ENCODE measurements around the gene TPBGL.

Gene TPBGL

DNA sequence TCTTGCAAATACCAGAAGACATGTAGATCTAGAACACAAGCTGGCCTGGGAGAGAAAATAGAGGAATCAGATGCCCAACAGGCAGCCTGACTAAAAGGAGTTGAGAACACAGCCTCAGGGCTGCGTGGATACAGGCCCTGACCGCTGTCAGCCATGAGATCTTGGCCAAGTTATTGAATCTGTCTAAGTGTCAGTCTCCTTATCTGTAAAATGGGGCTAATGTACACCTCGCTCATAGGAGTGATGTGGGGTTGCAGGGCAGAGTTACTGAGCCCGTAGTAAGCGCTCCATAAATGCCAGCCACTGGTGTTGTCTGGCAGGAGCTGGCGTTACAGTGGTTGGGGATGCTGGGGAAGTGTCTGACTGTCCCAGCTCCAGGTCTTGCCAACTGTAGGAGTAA, 38.4 kb upstream of the TPBGL start:
- Mint-ChIP-seq H3K36me3 (no peaks in the 10 kb centered on the region), H3K27me3 (peaks cover 30% of the 10 kb centered on the region), H3K27ac (no peak overlapping the region)

GRCh38 chr11:75203138-75203537, 37.4 kb upstream of the TPBGL start:
- H3K4me3 Mint-ChIP-seq = no peak overlapping the region
- H3K9me3 Mint-ChIP-seq = no peaks in the 10 kb centered on the region
- no peaks in the 10 kb centered on the region for H3K4me1 Mint-ChIP-seq
- H3K36me3 Mint-ChIP-seq = no peaks in the 10 kb centered on the region
- H3K27ac Mint-ChIP-seq = no peak overlapping the region
- peaks cover 27% of the 10 kb centered on the region for H3K27me3 Mint-ChIP-seq
- DNase-seq = no peak
- CTCF ChIA-PET = interaction anchor here (0.6 to 11.5 kb wide), 7 partner anchors 8 to 272 kb away, joined by 3 to 524 read pairs (median 7); partner anchors contain the start of gene SLCO2B1

More for the DNA sequence above, 38.4 kb upstream of the TPBGL start:
- H3K9me3 Mint-ChIP-seq = no peaks in the 10 kb centered on the region
- CTCF ChIA-PET = interaction anchor here (0.7 to 11.5 kb wide), 3 partner anchors 47 to 272 kb away, joined by 3 to 524 read pairs (median 6); partner anchors contain the start of gene SLCO2B1
- no peaks in the 10 kb centered on the region for H3K4me1 Mint-ChIP-seq
- no peak for DNase-seq
- H3K4me3 Mint-ChIP-seq = no peak overlapping the region

DNA sequence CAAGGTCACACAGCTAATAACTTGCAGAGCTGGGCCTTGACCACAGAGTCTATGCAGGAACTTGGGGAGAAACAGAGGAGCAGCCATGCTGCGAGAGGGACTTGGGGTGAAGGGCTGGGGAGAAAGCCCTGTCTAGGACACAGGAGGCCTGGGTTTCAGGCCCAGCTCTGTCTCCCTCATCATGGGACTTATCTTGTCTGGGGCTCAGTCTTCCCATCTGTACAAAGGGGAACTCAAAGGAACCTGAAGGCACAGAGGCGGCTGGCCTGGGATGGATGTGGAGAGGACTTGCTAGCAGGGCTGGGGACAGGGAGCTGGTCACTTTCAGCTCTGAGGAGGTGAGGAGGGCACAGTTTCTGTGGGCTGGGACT, 36.9 kb upstream of the TPBGL start:
- DNase-seq = no peak
- Mint-ChIP-seq H3K27me3 (peaks cover 25% of the 10 kb centered on the region), H3K27ac (no peak overlapping the region), H3K36me3 (no peaks in the 10 kb centered on the region), H3K4me1 (no peaks in the 10 kb centered on the region), H3K4me3 (no peak overlapping the region), H3K9me3 (no peaks in the 10 kb centered on the region)
- CTCF ChIA-PET = interaction anchor here (0.6 to 11.5 kb wide), 7 partner anchors 8 to 272 kb away, joined by 3 to 524 read pairs (median 10); partner anchors contain the start of gene SLCO2B1

GRCh38 chr11:75204012-75204674, 36.4 kb upstream of the TPBGL start:
- H3K4me3 Mint-ChIP-seq = no peak overlapping the region
- H3K4me1 Mint-ChIP-seq = no peaks in the 10 kb centered on the region
- no peaks in the 10 kb centered on the region for H3K36me3 Mint-ChIP-seq
- H3K27me3 Mint-ChIP-seq = peaks cover 21% of the 10 kb centered on the region
- H3K27ac Mint-ChIP-seq = no peak overlapping the region
- DNase-seq = no peak
- H3K9me3 Mint-ChIP-seq = no peaks in the 10 kb centered on the region
- CTCF ChIA-PET = interaction anchor here (0.8 to 11.5 kb wide), 25 partner anchors 8 to 277 kb away, joined by 3 to 524 read pairs (median 7); partner anchors contain the start of genes SLCO2B1 and TPBGL

- Mint-ChIP-seq H3K4me3 (no peak overlapping the region), H3K27ac (no peak overlapping the region), H3K9me3 (no peaks in the 10 kb centered on the region), H3K4me1 (no peaks in the 10 kb centered on the region), H3K27me3 (peaks cover 13% of the 10 kb centered on the region), H3K36me3 (no peaks in the 10 kb centered on the region)
- CTCF ChIA-PET = interaction anchor here (0.7 to 11.5 kb wide), 29 partner anchors 9 to 1612 kb away, joined by 3 to 524 read pairs (median 6); partner anchors contain the start of genes SLCO2B1 and TPBGL
- peak; percentile 91 for DNase-seq
Measured at GRCh38 chr11:75204685-75205563, 35.6 kb upstream of the TPBGL start.

- Mint-ChIP-seq H3K27me3 (peaks cover 13% of the 10 kb centered on the region), H3K4me3 (no peak overlapping the region), H3K36me3 (no peaks in the 10 kb centered on the region), H3K4me1 (no peaks in the 10 kb centered on the region), H3K9me3 (no peaks in the 10 kb centered on the region), H3K27ac (no peak overlapping the region)
- CTCF ChIA-PET = interaction anchor here (0.7 to 11.5 kb wide), 27 partner anchors 9 to 1612 kb away, joined by 3 to 524 read pairs (median 6); partner anchors contain the start of genes SLCO2B1 and TPBGL
- no peak for DNase-seq
Measured at GRCh38 chr11:75205564-75206020, 35.0 kb upstream of the TPBGL start.

DNA sequence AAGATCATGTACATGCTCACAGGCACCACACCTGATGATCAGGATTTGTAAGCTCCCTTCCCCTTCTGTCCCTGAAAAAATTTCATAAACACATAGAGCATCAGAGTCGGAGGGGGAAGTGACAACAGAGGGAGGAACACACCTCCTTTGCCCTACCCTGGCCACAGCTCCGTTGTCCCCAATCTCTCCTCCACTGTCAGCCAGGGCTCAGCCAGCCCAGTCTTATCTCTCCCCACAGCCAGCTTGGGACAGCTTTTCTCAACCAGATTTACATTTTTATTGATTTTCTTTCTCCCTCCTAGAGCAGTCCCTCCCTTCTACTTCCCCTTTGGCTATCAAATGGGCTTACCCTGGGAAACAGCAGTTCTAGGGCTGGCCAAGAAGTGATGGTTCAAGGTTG, 32.1 kb upstream of the TPBGL start:
- Mint-ChIP-seq H3K4me1 (no peaks in the 10 kb centered on the region), H3K27me3 (peaks cover 9% of the 10 kb centered on the region), H3K36me3 (no peaks in the 10 kb centered on the region), H3K27ac (no peak overlapping the region), H3K9me3 (no peaks in the 10 kb centered on the region), H3K4me3 (no peak overlapping the region)
- no peak for DNase-seq
- CTCF ChIA-PET = interaction anchor here (1.0 to 11.5 kb wide), 4 partner anchors 34 to 76 kb away, joined by 3 to 524 read pairs (median 4); partner anchors contain the start of gene SLCO2B1

DNA sequence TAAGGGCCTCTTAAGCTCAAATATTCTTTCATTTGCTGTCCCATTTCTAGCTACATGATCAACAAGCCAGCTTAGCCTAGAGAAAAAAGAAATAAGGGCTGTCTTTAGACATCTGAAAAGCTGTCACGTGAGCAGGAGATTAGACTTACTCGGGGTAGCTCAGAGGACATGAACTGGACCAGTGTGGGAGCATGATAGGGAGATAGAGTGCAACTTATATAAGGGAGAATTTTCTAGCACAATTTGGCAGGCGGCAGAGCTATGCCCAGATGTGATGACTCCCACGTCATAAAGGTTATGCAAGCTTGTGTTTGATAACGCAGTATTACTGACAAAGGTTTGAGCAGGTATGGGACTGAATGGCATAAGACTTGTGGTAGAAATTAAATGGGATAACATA, 28.2 kb upstream of the TPBGL start:
- no peak overlapping the region for H3K27ac Mint-ChIP-seq
- CTCF ChIA-PET = interaction anchor here (0.8 to 1.2 kb wide), 4 partner anchors 29 to 72 kb away, joined by 3 to 6 read pairs (median 4); no protein-coding TSS in a partner anchor
- H3K36me3 Mint-ChIP-seq = no peaks in the 10 kb centered on the region
- H3K27me3 Mint-ChIP-seq = peaks cover 12% of the 10 kb centered on the region
- DNase-seq = no peak
- no peaks in the 10 kb centered on the region for H3K4me1 Mint-ChIP-seq
- no peak overlapping the region for H3K4me3 Mint-ChIP-seq
- no peaks in the 10 kb centered on the region for H3K9me3 Mint-ChIP-seq

GRCh38 chr11:75214411-75214821, 26.2 kb upstream of the TPBGL start:
- Mint-ChIP-seq H3K27ac (no peak overlapping the region), H3K27me3 (peaks cover 24% of the 10 kb centered on the region), H3K36me3 (no peaks in the 10 kb centered on the region), H3K4me1 (no peaks in the 10 kb centered on the region), H3K4me3 (no peak overlapping the region), H3K9me3 (no peaks in the 10 kb centered on the region)
- peak; percentile 93 for DNase-seq
- CTCF ChIA-PET = interaction anchor here (0.7 to 1.7 kb wide), 10 partner anchors 9 to 190 kb away, joined by 3 to 13 read pairs (median 8); no protein-coding TSS in a partner anchor

DNA sequence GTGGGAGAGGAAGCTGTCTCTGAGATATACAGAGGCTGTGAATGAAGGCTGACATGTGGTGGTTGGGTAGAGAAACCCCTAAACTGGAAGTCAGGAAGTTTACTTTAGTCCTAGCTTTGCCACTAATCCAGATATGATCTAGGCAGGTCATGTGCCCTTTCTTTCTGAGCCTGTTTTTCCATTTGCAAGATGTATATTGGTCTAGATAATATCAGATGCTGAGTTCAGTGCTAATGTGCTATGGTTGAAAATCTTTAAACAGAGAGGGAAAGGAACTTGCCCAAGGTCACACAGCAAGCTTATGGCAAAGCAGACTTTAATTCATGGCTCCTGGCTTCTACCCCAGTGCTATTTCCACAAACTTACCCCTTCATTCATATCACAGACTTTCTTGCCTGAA, 25.7 kb upstream of the TPBGL start:
- no peaks in the 10 kb centered on the region for H3K36me3 Mint-ChIP-seq
- H3K27ac Mint-ChIP-seq = no peak overlapping the region
- no peaks in the 10 kb centered on the region for H3K9me3 Mint-ChIP-seq
- H3K4me3 Mint-ChIP-seq = no peak overlapping the region
- DNase-seq = no peak
- peaks cover 28% of the 10 kb centered on the region for H3K27me3 Mint-ChIP-seq
- CTCF ChIA-PET = interaction anchor here (0.7 to 1.7 kb wide), 10 partner anchors 9 to 190 kb away, joined by 3 to 13 read pairs (median 8); no protein-coding TSS in a partner anchor
- H3K4me1 Mint-ChIP-seq = no peaks in the 10 kb centered on the region

DNA sequence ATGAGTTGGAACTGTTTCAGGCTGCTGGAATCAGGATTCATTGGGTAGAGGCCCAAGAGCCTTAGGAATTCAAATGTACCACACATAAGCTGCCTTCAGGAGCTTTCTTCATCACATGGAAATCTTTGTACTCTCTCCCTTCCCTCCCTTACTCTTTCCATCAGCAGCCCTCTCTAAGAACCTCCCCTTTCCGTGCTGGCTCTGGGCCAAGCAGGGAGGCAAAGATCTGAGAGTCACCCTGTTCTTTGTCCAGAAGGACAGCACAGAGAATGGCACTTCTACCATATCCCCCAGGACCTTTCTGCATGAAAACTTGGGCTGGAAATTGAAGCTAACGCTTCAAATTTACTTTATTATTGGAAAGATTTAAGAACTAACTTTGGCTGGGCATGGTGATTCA, 20.7 kb upstream of the TPBGL start:
- Mint-ChIP-seq H3K4me3 (no peak overlapping the region), H3K27me3 (peaks cover 31% of the 10 kb centered on the region), H3K36me3 (no peaks in the 10 kb centered on the region), H3K4me1 (no peaks in the 10 kb centered on the region), H3K27ac (no peak overlapping the region), H3K9me3 (no peaks in the 10 kb centered on the region)
- CTCF ChIA-PET = interaction anchor here (1.7 to 2.1 kb wide), 2 partner anchors 22 to 79 kb away, joined by 4 to 5 read pairs; no protein-coding TSS in a partner anchor
- DNase-seq = no peak

GRCh38 chr11:75223954-75224643, 16.5 kb upstream of the TPBGL start:
- CTCF ChIA-PET = interaction anchor here (1.0 to 2.2 kb wide), 3 partner anchors 79 to 84 kb away, joined by 3 to 7 read pairs (median 4); no protein-coding TSS in a partner anchor
- Mint-ChIP-seq H3K4me1 (no peaks in the 10 kb centered on the region), H3K36me3 (no peaks in the 10 kb centered on the region)

GRCh38 chr11:75225794-75226193, 14.8 kb upstream of the TPBGL start:
- Mint-ChIP-seq H3K4me3 (no peak overlapping the region), H3K27ac (no peak overlapping the region), H3K36me3 (no peaks in the 10 kb centered on the region), H3K27me3 (peaks cover 12% of the 10 kb centered on the region), H3K9me3 (no peaks in the 10 kb centered on the region), H3K4me1 (no peaks in the 10 kb centered on the region)
- no peak for DNase-seq
- CTCF ChIA-PET = no interaction called here

More at GRCh38 chr11:75223954-75224643, 16.5 kb upstream of the TPBGL start:
- Mint-ChIP-seq H3K27me3 (peaks cover 19% of the 10 kb centered on the region), H3K27ac (no peak overlapping the region), H3K4me3 (no peak overlapping the region), H3K9me3 (no peaks in the 10 kb centered on the region)
- DNase-seq = no peak
